Stimulated activated naive CD4-positive, alpha-beta T cell (primary cell): ENCODE results near the gene TMEM129.

Experiments
- DNase-seq, 6 experiments: peaks; one replicate each; lab custom pipeline; 2025; lab: John Stamatoyannopoulos, UW

Gene TMEM129, protein sequence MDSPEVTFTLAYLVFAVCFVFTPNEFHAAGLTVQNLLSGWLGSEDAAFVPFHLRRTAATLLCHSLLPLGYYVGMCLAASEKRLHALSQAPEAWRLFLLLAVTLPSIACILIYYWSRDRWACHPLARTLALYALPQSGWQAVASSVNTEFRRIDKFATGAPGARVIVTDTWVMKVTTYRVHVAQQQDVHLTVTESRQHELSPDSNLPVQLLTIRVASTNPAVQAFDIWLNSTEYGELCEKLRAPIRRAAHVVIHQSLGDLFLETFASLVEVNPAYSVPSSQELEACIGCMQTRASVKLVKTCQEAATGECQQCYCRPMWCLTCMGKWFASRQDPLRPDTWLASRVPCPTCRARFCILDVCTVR

DNA sequence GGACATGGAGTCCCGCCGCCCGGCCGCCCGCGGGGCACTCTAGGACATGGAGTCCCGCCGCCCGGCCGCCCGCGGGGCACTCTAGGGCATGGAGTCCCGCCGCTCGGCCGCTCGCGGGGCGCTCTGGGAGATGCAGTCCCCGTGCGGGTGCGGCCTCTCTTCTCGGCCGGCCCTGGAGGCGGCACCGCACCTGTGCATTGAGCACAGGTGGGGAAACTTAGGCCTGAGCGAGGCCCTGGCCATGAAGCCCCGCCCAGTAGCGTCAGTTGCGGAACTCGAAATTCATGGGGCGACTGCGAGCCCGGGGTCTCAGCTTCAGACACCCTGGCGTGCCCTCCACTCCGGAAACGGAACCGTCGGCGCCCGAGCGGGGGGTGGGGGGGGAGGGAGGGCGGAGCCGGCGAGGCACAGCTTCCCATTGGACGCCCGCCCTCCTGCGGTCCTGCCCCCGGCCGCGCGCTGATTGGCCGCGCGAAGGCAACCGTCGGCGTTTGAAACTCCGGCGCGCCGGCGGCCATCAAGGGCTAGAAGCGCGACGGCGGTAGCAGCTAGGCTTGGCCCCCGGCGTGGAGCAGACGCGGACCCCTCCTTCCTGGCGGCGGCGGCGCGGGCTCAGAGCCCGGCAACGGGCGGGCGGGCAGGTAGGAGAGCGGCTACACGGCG is at the start of gene TMEM129, which contains the start of gene TACC3:
Gene TMEM129 (minus strand): TSS at position 321 of the 663 bp plus-strand sequence. CDS start 486 bp downstream, outside the sequence.
Gene TACC3 (plus strand): TSS at position 519 of the 663 bp plus-strand sequence. CDS start 1,901 bp downstream, outside the sequence.
- peak; percentile 94 to 97 (median 96) for DNase-seq

- DNase-seq = no peak
Measured at GRCh38 chr4:1770791-1771231, 49.7 kb upstream of the TMEM129 start.

DNA sequence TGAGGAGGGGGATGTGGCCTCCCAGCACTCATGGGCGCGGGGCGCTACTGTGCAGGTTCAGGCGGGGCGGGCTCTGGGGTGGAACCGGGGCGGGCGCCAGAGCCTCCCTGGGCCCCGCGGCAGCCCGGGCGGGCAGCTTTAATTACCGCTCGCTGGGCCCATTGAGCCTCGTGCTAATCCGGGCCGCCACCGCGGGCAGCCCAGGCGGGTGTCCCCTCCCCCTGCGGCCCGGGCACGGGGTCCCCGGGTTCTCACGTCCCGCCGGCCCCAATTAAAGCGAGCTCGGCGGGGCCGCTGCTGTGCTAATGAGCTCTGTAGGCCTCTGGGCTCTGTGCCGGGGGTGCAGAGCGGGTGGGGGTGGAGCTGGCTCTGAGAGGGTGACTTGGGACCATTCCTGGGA is 49.1 kb upstream of the TMEM129 start:
- no peak for DNase-seq

DNA sequence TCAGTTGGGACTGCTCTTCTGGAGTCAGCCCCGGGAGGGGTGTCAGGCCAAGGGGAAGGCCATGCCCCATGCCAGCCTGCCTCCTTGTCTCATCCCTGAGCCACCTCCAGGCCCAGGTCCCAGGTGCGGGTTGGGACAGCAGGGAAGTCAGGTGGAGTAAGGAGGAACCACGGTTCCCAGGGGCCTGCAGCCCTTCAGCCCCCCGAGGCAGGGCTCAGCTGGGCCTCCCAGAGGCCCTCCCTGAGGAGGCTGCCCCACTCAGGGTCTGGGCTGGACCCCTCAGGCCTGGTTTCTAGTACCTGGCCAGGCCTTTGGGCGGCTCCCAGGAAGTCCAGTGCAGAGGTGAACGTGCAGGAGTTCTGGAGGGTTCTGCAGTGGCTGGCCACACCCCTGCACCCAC is 48.6 kb upstream of the TMEM129 start:
- no peak for DNase-seq

GRCh38 chr4:1768367-1769034 is 47.4 kb upstream of the TMEM129 start:
- DNase-seq = no peak

GRCh38 chr4:1767770-1768366 is 46.7 kb upstream of the TMEM129 start:
- DNase-seq = no peak

- DNase-seq = no peak
Measured at GRCh38 chr4:1767061-1767769, 46.1 kb upstream of the TMEM129 start.

DNA sequence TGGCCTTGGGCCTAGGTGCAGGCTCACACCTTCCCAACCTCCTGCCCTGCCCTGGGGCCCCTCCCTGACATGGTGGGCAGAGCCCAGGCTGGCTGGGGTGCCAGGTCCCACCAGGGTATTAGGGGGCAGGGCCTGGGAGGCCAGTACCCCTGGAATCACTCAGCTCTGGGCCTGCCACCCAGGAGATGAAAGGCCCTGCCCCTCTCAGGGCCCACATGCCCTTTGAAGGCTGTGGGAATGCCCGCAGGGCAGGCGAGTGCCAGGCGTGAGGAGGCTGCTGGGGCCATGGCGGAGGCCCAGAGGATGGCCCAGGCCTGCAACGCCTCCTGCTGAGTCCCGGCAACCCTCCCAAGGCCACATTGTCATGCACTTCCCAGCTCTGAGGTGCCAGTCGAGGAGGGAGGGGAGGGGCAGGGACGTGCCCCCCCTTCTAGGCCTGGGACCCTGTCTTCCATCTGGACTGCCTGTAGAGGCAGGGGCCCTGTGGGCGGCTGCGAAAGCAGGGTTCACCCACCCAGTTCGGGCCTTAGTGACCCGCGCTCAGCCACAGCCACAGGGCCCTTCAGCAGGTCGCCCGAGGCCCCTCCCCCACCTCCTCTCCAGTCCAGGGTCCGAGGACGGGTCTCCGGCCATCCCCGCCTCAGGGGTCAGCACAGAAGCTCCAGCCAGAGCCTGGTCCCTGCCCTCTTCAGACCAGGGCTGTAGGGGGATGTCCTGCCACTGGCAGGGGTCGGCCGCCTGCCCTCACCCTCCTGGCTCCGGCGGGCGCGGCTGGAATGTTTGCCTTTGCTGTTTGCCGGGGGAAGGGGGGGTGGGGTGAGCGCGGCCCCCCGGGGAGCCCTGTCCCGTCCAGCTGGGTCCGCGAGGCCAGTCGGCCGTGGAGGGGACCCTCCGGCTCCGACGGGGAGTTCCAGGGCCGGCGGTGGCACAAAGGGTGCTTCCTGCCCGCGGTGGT is 45.3 kb upstream of the TMEM129 start:
- no peak for DNase-seq

DNA sequence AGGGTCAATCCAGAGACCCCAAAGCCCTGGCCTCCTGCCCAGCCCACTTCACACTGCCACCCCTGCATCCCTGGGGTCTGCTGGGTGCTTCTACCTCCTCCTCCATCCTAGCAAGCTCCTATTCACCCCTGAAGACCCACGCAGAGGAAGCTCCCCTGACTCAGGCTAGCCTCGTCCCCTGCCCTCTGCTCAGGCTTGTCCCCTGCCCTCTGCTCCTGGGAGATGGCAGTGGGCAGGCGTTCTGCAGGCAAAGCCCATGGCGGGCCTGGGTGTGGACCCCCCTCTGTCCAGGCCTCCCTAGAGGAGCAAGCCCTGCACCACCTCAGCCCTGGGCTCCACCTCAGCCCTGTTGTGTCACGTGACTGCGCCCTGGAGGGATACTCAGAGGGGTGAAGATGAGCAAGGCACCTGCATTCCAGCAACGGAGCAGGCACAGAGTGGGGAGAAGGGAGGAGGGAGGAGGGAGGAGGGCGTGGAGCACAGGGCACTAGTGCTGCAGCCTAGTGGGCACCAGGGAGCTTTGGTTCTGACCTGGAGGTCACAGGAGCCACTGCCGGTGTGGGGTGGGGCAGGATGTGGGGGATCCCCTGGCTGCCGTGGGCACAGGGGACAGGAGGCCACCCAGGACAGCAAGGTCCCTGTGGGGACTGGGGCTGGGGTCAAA is 44.4 kb upstream of the TMEM129 start:
- DNase-seq = no peak

GRCh38 chr4:1764670-1765069 is 43.5 kb upstream of the TMEM129 start:
- DNase-seq = no peak

DNA sequence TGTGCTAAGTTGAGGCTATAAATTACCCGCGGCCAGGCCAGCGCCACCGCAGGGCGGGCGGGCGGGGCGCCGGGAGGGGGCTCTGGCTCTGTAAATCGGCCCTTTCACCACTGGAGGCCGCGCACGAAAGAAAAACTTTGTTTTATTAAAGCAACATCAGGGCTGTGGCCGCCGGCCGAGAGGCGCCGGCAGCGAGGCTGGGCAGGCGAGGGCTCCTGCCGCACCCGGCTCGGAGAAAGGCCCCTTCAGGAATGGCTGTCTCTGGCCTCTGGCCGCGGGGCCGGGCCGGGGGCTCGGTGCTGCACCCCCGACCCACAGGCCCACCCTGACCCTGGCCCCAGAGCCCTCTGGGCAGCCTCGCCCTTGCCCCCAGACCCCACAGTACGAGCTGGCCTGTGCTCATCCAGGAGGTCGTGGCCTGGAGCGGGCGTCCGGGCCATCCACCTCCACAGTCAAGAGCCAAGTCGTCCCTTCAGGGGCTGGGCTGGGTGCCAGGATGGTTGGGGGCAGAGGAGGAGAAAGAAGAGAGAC is 42.5 kb upstream of the TMEM129 start:
- no peak for DNase-seq

DNA sequence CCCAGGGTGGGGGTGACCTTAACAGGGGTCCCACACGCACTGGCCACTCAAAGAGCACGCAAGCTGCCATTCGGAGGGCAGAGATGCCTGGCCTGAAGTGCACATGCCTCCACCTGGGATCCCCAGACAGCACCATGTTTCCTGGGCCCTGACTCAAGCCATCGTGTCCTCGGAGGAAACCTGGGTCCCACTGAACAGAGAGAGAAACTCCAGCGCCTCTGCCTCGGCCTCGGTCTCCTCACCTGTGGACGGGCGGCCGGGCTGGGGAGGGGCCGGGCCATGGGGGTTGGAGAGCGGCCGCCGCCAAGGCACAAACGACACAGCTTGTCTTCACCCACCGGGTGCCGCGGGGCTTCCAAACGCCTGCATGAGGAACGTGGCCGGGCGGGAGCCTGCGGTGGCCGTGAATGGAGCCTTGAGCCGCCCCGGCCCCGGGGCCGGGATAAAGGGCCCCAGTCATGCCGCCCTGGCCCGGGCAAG is 42.0 kb upstream of the TMEM129 start:
- no peak for DNase-seq

GRCh38 chr4:1762264-1763010 is 41.3 kb upstream of the TMEM129 start:
- no peak for DNase-seq

- no peak for DNase-seq
Measured at GRCh38 chr4:1761130-1761689, 40.1 kb upstream of the TMEM129 start.

GRCh38 chr4:1760521-1761071 is 39.5 kb upstream of the TMEM129 start:
- DNase-seq = no peak

DNA sequence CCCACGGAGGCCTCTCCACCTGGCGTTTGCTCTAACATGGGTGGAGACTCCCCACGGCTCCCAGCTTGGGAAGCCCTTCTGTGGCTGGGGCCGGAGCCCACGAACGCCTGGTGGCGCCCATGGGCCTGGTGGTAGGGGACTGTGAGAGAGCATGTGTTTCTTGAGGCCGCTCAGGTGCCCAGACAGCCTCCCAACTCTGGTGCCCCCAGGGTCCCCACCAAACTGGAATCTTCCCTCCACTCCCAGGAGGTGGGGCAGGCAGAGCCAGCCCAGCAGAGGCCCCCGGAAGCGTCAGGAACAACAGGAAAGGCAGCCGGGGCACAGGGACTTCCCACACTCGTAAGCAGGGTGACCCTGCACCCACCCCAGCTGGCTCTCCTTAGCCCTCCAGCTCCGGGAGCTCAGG is 38.7 kb upstream of the TMEM129 start:
- no peak for DNase-seq

DNA sequence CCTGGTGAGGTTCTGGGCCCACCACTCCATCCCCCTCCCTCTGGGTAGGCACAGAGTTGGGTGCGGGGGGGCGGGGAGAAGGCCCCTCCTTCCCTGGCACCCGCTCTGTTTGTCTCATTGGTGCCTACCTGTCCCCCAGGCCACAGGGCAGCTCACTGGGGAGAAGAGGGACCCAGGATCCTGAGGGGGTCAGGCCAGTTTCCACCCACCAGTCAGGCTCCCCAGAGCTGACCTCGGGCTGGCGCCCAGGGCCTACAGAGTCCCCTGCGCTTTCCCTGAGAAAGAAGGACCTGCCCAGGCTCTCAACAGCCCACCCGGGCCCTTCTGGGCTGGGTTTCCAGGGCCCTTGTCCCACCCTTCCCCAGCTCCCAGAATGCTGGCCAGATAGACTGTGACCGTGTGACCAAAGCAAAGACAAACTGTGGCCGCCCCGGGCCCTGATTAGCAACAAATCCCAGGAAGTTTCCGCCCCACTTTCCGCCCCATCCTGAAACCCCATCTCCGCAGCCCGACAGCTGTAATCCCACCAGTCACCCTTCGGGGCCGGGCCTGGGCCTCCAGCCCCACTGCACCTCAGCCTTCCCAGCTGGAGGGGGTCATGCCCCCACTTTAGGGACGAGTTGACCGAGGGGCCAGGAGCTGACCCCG is 38.2 kb upstream of the TMEM129 start:
- DNase-seq = no peak
